Activated B cell treated with CpG ODN at 0.5 μM for 24 hours (primary cell): ENCODE data around the gene FGFR4. TPM values are rescaled to one million over a fixed set of nuclear protein-coding genes. Genes with fewer than 3 reads are reported as not detected.

ENCODE experiments used
- ATAC-seq: fragments of 200-7000 bp; cut with Tn5 transposase; one replicate; pipeline ENCODE4 v1.10.0; 2021; ENCODE audit warnings: low read depth, mild to moderate bottlenecking, moderate library complexity
- CTCF ChIA-PET: fragments of 350-600 bp; sonication (Branson Sonifier 250); formaldehyde crosslinking; loops from one replicate; lab custom pipeline; 2021; ENCODE audit warnings: antibody characterized with exemption; lab: Charles Lee
- POLR2A ChIA-PET: fragments of 350-600 bp; sonication (Branson Sonifier 250); formaldehyde crosslinking; loops from one replicate; lab custom pipeline; 2021; ENCODE audit warnings: antibody characterized with exemption; lab: Charles Lee
- DNase-seq: peaks from one replicate; pipeline ENCODE4 v3.0.0; 2022
- H3K27ac Mint-ChIP-seq: one replicate; pipeline ENCODE4 v1.8.0; 2020; ENCODE audit warnings: mixed read lengths
- H3K27me3 Mint-ChIP-seq: one replicate; pipeline ENCODE4 v1.8.0; 2021; ENCODE audit warnings: mixed read lengths
- H3K36me3 Mint-ChIP-seq: one replicate; pipeline ENCODE4 v1.8.0; 2021; ENCODE audit warnings: low read depth, mixed read lengths
- H3K4me1 Mint-ChIP-seq: one replicate; pipeline ENCODE4 v1.8.0; 2021; ENCODE audit warnings: mixed read lengths
- H3K4me3 Mint-ChIP-seq: one replicate; pipeline ENCODE4 v1.8.0; 2020; ENCODE audit warnings: mild to moderate bottlenecking, mixed read lengths
- H3K9me3 Mint-ChIP-seq: one replicate; pipeline ENCODE4 v1.8.0; 2020; ENCODE audit warnings: mixed read lengths
- intact Hi-C: fragments of 100-400 bp; cut with micrococcal nuclease; formaldehyde crosslinking; loops from one replicate; pipeline ENCODE4 v1.15.1; 2024
- total RNA-seq: library from RNA; stranded (reverse); gene quantifications from 2 replicates; pipeline ENCODE4 v1.2.3, GENCODE V29; 2022
- TF ChIP-seq, protein P1 (sequence below): fragments of 200-600 bp; IDR thresholded peaks from one replicate; pipeline ENCODE4 v1.8.0; 2022; ENCODE audit warnings: antibody characterized with exemption, mild to moderate bottlenecking

FGFR4 gene
- total RNA-seq, 1 donor from 2014 or later, result 1.5 TPM

DNA sequence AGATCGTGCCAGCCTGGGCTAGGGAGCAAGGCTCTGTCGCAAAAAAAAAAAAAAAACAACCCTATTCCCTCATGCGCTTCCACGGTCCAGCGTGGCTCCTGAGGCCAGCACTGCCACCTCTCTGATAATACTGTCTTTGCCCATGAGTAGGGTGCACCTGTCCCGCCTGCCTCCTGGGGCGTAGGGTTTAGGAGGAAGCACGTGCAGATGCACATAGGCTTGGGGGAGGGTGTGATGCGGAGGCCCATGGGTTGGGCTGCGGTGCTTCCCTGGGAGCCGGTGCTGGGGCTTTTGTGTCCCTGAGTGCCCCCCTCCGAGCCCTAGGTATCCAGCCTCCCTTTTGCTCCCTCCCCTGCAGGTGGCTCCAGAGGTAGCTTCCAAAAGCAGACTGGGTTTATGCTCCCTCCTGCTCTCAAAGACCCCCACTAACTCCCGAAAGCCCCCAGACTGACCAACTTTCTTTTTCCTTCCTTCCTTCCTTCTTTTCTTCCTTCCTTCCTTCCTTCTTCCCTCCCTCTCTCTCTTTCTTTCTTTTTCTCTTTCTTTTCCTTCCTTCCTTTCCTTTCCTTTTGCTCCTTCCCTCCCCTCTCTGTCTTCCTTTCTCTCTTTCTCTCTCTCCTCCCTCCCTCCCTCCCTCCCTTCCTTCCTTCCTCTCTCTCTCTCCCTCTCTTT, 12.8 kb downstream of the FGFR4 start:
- Mint-ChIP-seq H3K4me1 (peaks cover 1% of the 10 kb centered on the region), H3K36me3 (no peaks in the 10 kb centered on the region), H3K4me3 (no peak overlapping the region), H3K27me3 (peaks cover 10% of the 10 kb centered on the region), H3K9me3 (no peaks in the 10 kb centered on the region), H3K27ac (no peak overlapping the region)
- DNase-seq, result no peak
- ATAC-seq, result no peak
- intact Hi-C loops, result no loop called here
- TF ChIP-seq, protein P1, sequence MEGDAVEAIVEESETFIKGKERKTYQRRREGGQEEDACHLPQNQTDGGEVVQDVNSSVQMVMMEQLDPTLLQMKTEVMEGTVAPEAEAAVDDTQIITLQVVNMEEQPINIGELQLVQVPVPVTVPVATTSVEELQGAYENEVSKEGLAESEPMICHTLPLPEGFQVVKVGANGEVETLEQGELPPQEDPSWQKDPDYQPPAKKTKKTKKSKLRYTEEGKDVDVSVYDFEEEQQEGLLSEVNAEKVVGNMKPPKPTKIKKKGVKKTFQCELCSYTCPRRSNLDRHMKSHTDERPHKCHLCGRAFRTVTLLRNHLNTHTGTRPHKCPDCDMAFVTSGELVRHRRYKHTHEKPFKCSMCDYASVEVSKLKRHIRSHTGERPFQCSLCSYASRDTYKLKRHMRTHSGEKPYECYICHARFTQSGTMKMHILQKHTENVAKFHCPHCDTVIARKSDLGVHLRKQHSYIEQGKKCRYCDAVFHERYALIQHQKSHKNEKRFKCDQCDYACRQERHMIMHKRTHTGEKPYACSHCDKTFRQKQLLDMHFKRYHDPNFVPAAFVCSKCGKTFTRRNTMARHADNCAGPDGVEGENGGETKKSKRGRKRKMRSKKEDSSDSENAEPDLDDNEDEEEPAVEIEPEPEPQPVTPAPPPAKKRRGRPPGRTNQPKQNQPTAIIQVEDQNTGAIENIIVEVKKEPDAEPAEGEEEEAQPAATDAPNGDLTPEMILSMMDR, result no peak
- POLR2A ChIA-PET, result interaction anchor here (0.6 kb wide), 1 partner anchor 39 kb away, joined by 3 read pairs; no protein-coding TSS in a partner anchor
- CTCF ChIA-PET, result interaction anchor here (1.1 kb wide), 1 partner anchor 23 kb away, joined by 5 read pairs; no protein-coding TSS in a partner anchor

DNA sequence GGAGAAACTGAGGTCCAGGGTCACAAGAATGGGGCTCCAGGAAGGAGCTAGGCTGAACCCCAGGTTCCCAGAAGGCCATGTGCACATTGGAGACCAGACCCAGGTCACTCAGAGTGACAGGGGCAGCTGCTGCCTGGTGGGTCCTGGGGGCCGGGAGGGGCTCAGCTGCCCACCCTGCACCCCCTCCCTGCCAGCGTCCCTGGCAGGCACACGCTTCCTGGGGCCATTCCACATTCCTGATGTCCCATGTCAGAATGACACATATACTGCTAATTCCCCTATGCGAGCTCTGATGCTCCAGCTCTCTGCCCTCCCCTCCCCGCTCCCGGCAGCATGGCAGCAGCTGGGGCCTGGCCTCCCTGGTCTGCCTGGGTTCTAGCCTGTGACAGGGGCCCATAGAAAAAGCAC, 14.0 kb downstream of the FGFR4 start:
- intact Hi-C loops, result no loop called here
- ChIA-PET POLR2A (no interaction called here), CTCF (no interaction called here)
- ATAC-seq (no peak), DNase-seq (no peak)
- Mint-ChIP-seq H3K27ac (no peak overlapping the region), H3K36me3 (no peaks in the 10 kb centered on the region), H3K4me1 (peaks cover 1% of the 10 kb centered on the region), H3K9me3 (no peaks in the 10 kb centered on the region), H3K4me3 (no peak overlapping the region), H3K27me3 (peaks cover 10% of the 10 kb centered on the region)
- TF ChIP-seq, protein P1, result no peak

DNA sequence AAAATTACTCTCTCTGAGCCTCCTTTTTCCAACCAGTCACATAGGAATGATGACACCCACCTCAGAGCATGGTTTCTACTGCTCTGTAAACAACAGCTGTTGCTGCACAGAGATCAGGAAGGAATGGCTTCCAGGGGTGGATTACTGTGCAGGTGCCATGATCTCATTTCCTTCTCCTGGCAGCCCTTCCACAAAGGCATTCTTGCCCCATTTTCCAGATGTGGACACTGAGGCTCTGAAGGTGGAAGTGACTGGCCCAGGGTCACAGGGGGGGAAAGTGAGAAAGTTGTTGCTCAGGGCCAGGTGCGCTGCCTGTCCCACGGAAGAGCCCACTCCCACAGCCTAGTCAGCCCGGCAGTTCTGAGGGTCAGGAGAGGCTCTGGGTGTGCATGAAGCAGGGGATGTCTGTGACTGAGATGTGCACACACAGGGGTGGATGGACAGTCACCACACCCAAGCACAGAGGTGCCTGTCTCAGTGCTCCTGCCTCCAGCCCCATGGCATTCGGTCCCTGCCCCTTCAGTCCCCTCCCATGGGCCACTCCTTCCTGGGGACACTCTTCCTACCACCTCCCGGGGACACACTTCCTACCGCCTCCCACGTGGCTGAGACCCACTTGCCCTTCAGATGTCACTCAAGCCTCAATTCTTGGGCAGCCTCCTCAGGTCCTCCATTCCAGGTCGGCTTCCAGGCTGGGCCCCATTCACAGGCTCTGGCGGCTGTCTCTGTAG, 17.0 kb downstream of the FGFR4 start:
- no peak for ATAC-seq
- POLR2A ChIA-PET, result no interaction called here
- CTCF ChIA-PET, result no interaction called here
- intact Hi-C loops, result no loop called here
- Mint-ChIP-seq H3K4me1 (peaks cover 1% of the 10 kb centered on the region), H3K27me3 (peaks cover 10% of the 10 kb centered on the region), H3K9me3 (no peaks in the 10 kb centered on the region), H3K36me3 (no peaks in the 10 kb centered on the region), H3K4me3 (no peak overlapping the region), H3K27ac (no peak overlapping the region)
- DNase-seq, result no peak
- TF ChIP-seq, protein P1, result no peak

DNA sequence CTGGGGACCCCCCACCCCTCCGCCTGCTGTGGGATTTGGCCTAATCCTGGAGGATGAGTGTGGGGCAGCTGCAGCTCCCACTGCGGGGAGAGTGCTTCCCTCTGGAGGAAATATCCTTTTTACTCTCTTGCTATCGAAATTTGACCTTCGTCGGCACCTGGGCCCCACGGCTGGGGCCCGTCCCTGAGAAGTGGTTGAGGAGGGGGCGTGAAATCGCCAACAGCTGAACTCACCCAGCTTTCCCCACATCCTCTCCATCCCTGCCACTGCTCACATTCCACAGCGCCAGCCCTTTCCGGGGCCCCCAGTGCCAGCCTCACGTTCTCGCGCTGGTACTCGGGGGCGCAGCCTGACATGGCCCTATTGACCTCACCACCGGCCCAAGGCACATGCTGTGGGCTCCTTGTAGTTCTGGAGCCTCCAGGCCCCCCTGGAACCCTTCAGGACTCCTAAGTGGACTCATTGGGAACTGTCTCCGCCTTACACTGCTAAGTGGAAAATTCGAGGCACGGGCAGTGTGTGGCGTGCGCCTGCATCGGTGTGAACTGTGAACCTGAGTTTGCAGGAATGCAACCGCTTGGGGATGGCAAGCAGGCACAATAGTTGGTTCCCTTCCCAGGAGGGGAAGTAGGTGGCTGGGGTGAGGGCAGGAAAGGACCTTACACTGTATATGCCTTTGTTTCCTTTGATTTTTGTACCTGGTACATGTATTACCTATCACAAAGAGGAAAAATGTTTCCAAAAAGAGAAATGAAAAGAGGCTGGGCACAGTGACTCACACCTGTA, 19.2 kb downstream of the FGFR4 start:
- Mint-ChIP-seq H3K36me3 (no peaks in the 10 kb centered on the region), H3K9me3 (no peaks in the 10 kb centered on the region), H3K4me3 (no peak overlapping the region), H3K27me3 (peaks cover 6% of the 10 kb centered on the region), H3K4me1 (no peaks in the 10 kb centered on the region), H3K27ac (no peak overlapping the region)
- DNase-seq (no peak), ATAC-seq (no peak)
- TF ChIP-seq, protein P1, result no peak
- intact Hi-C loops, result no loop called here
- POLR2A ChIA-PET, result no interaction called here
- CTCF ChIA-PET, result no interaction called here

DNA sequence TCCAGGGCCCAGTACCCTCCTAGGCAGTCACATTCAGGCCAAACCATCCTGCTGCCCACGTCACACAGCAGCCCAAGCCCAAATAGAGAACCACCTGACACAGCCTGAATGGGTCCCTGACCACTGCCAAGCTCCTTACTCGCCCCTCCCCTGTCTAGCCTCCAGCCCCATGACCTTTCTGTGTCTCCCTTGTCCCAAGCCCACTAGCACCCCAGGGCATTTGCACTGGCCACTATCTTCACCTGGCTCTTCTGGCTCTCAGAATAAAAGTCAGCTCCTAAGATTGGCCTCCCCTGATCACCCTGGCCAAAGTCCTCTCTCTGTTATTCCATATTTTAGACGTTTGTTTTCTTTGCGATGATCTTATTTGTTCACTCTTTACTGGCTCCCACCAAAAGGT, 20.4 kb downstream of the FGFR4 start:
- no peak overlapping the region for H3K27ac Mint-ChIP-seq
- no peak for DNase-seq
- CTCF ChIA-PET, result no interaction called here
- H3K36me3 Mint-ChIP-seq, result no peaks in the 10 kb centered on the region
- ATAC-seq, result no peak
- no peaks in the 10 kb centered on the region for H3K9me3 Mint-ChIP-seq
- POLR2A ChIA-PET, result interaction anchor here (0.7 kb wide), 1 partner anchor 1617 kb away, joined by 4 read pairs; no protein-coding TSS in a partner anchor
- H3K4me3 Mint-ChIP-seq, result no peak overlapping the region
- peaks cover 6% of the 10 kb centered on the region for H3K4me1 Mint-ChIP-seq
- intact Hi-C loops, result no loop called here
- TF ChIP-seq, protein P1, result no peak
- H3K27me3 Mint-ChIP-seq, result peaks cover 6% of the 10 kb centered on the region
